Peyer's patch (tissue), 4 donors: ENCODE results near the gene RND2. TPM values are rescaled to one million over a fixed set of nuclear protein-coding genes. Genes with fewer than 3 reads are reported as not detected.

Experiments used
- DNase-seq, 3 donors: peaks; one replicate each; pipeline ENCODE4 v3.0.0-alpha.2; 2017 to 2019
- H3K27ac ChIP-seq, 4 donors: fragments of 200-600 bp; sonication (generic); one replicate each; pipeline ENCODE4 v1.5.1; 2016 to 2019
- H3K27me3 ChIP-seq, 2 donors: fragments of 200-600 bp; sonication (generic); one replicate each; pipeline ENCODE4 v1.5.1; 2019
- H3K36me3 ChIP-seq, 3 donors: fragments of 200-600 bp; sonication (generic); one replicate each; pipeline ENCODE4 v1.5.1; 2016 to 2019
- H3K4me1 ChIP-seq, 4 donors: fragments of 200-600 bp; sonication (generic); one replicate each; pipeline ENCODE4 v1.5.1; 2016 to 2019
- H3K4me3 ChIP-seq, 4 donors: fragments of 200-600 bp; sonication (generic); 1 replicate in 3 of 4; 2 replicates in 1 of 4; pipeline ENCODE4 v1.5.1; 2016 to 2019; ENCODE audit warnings: mild to moderate bottlenecking in 1 of 4
- H3K9me3 ChIP-seq, 4 donors: fragments of 200-600 bp; sonication (generic); one replicate each; pipeline ENCODE4 v1.5.1; 2016 to 2019; ENCODE audit warnings: mild to moderate bottlenecking in 1 of 4
- CTCF ChIP-seq, 6 experiments: fragments of 450-650 bp in 4 of 6; fragments of 200-600 bp in 2 of 6; sonication (generic) in 1 of 6; IDR thresholded peaks; one replicate each; pipeline ENCODE4 v1.5.1; 2017 to 2019; ENCODE audit warnings: antibody characterized with exemption in 6 of 6, mild to moderate bottlenecking in 3 of 6, moderate library complexity in 1 of 6
- POLR2A ChIP-seq, 2 donors: fragments of 450-650 bp; IDR thresholded peaks; one replicate each; pipeline ENCODE4 v1.5.1; 2017; ENCODE audit warnings: antibody characterized with exemption in 2 of 2, mild to moderate bottlenecking in 2 of 2, moderate library complexity in 2 of 2
- total RNA-seq, 4 donors: library from RNA; depleted of rRNA; stranded (reverse); fragments of >200 nt; gene quantifications; one replicate each; pipeline ENCODE4 v1.1.0, GENCODE V29; 2016

Gene RND2
- total RNA-seq, 4 donors from 2014 or later: 0.27 to 1.7 (median 0.32) TPM

DNA sequence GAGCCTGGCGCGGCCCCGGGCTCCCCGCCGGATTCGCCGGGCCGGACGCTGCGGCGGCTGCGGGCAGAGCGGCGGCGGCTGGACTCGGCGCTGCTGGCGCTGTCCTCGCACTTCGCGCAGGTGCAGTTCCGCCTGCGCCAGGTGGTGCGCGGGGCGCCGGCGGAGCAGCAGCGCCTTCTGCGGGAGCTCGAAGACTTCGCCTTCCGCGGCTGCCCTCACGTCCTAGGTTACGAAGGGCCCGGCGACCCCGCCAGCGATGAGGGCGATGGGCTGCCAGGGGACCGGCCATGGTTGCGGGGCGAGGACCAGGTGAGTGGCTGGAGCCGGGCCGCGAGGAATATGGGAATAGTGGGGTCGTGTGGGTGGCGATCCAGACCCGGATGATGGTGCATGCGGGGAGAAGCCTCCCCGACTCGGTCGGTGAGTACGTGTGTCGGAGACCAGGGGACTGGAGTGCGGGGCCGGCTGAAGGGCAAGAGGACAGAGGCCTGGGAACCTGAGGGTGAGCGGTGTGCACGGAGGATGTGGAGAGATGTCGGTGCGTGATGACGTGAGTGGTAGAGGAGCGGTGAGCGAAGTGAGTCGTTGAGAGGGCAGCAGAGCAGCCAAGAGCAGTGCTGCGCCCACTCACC, 44.1 kb upstream of the RND2 start:
- Histone ChIP-seq H3K4me3 (peak overlapping the region; percentile 77 to 87 (median 84)), H3K36me3 (peaks cover 0 to 5% (median 0%) of the 10 kb centered on the region in 3 donors), H3K27ac (peak overlapping the region; percentile 85 to 96 (median 94)), H3K4me1 (peaks cover 0 to 18% (median 16%) of the 10 kb centered on the region in 4 donors), H3K9me3 (no peaks in the 10 kb centered on the region), H3K27me3 (no peaks in the 10 kb centered on the region)
- TF ChIP-seq POLR2A (IDR thresholded peaks at IDR 0.05) (peak in 1 of 2 donors; percentile 20), CTCF (IDR thresholded peaks at IDR 0.05) (peak in 5 of 6 experiments; percentile 0 to 62 (median 55))
- peak; percentile 76 to 82 (median 78) for DNase-seq

- Histone ChIP-seq H3K27me3 (no peaks in the 10 kb centered on the region), H3K27ac (no peak overlapping the region), H3K4me1 (peaks cover 0 to 20% (median 16%) of the 10 kb centered on the region in 4 donors), H3K4me3 (no peak overlapping the region), H3K36me3 (peaks cover 0 to 18% (median 0%) of the 10 kb centered on the region in 3 donors), H3K9me3 (no peaks in the 10 kb centered on the region)
- DNase-seq: no peak
- TF ChIP-seq POLR2A (IDR thresholded peaks at IDR 0.05): no peak
- TF ChIP-seq CTCF (IDR thresholded peaks at IDR 0.05): no peak
Observed at GRCh38 chr17:42982266-42982665, 42.8 kb upstream of the RND2 start.

DNA sequence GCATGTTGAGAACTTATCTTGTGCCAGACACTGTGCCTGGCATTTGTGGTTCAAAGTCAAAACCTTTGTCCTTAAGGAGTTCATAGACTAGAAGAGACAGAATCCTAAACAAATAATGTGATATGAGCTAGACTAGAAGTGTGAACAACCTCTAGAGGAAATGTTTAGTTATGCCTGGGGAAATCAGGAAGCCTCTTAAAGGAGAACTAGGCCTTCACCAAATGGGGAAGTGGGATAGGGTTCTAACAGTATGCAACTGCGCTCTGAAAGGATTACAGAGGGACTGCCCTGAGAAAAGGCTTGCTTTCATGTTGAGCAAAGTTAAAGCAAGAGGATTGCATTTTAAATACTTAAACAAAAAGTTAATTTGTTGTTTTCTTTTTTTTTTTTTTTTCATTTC, 39.8 kb upstream of the RND2 start:
- H3K27me3 ChIP-seq: no peaks in the 10 kb centered on the region
- H3K4me3 ChIP-seq: no peak overlapping the region
- TF ChIP-seq CTCF (IDR thresholded peaks at IDR 0.05) (no peak), POLR2A (IDR thresholded peaks at IDR 0.05) (no peak)
- peak overlapping the region in 2 of 4 donors; percentile 2 to 69 for H3K27ac ChIP-seq
- H3K4me1 ChIP-seq: peaks cover 0 to 14% (median 13%) of the 10 kb centered on the region in 4 donors
- no peaks in the 10 kb centered on the region for H3K9me3 ChIP-seq
- no peak for DNase-seq
- H3K36me3 ChIP-seq: peaks cover 0 to 48% (median 0%) of the 10 kb centered on the region in 3 donors

DNA sequence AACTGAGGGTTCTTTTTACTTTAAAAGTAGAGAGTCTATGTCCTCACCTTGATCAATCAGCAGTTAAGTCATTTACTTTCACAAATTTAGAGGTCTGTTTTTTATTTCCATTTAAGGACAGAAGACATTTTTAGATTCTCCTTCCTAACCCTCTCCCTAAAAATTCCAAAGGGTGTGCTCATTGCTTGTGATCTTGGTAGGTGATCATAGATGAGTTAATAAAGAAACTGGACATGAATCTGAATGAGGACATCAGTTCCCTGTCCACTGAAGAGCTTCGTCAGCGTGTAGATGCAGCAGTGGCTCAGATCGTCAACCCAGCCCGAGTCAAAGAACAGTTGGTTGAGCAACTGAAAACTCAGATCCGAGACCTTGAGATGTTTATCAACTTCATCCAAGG, 35.9 kb upstream of the RND2 start:
- Histone ChIP-seq H3K36me3 (peaks cover 0 to 81% (median 0%) of the 10 kb centered on the region in 3 donors), H3K4me3 (no peak overlapping the region), H3K4me1 (peaks cover 0 to 8% (median 2%) of the 10 kb centered on the region in 4 donors), H3K27ac (no peak overlapping the region), H3K27me3 (no peaks in the 10 kb centered on the region), H3K9me3 (no peaks in the 10 kb centered on the region)
- no peak for TF ChIP-seq POLR2A (IDR thresholded peaks at IDR 0.05)
- no peak for TF ChIP-seq CTCF (IDR thresholded peaks at IDR 0.05)
- no peak for DNase-seq

DNA sequence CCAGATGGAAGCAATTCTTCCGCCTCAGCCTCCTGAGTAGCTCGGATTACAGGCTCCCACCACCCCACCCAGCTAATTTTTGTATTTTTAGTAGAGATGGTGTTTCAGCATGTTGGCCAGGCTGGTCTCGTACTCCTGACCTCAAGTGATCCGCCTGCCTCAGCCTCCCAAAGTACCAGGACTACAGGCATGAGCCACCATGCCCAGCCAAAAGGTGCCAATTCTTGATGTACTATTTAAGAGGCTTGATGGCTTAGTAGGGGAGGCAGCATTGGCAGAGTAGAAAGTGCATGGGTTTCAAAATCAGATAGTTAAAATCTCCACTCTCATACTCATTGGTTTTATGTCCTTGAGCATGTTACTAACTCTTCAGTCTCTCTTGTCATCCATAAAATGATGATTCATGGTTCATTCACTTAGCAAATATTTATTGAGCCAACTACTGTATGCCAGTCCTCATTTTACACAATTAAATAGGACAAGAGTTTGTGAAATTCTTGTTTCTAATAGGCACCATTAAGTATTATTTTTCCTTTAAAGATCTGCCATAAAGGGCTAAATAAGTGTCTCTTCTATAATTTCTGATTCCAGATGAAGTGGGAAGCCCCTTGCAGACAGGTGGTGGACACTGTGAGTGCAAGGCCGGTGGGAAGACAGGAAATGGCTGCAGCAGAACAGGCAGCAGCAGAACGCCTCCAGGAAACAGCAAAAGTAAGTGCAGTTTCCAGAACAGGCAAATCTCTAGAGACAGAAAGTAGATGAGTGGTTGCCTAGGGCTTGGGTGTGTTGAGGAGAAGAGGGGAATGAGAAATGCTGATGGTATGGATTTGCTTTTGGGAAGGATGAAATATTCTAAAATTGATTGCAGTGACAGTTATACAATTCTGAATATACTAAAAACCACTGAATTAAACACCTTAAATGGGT, 35.0 kb upstream of the RND2 start:
- no peak for DNase-seq
- Histone ChIP-seq H3K4me3 (no peak overlapping the region), H3K9me3 (no peaks in the 10 kb centered on the region), H3K36me3 (peaks cover 0 to 79% (median 0%) of the 10 kb centered on the region in 3 donors), H3K27me3 (no peaks in the 10 kb centered on the region), H3K27ac (peak overlapping the region in 1 of 4 donors; percentile 13), H3K4me1 (peaks cover 0 to 5% (median under 1%) of the 10 kb centered on the region in 4 donors)
- TF ChIP-seq CTCF (IDR thresholded peaks at IDR 0.05) (no peak), POLR2A (IDR thresholded peaks at IDR 0.05) (no peak)
